ENCODE results near the gene GBE1. TPM values are rescaled to one million over a fixed set of nuclear protein-coding genes. Genes with fewer than 3 reads are reported as not detected.
A peak's percentile ranks its signal among the peaks of the same experiment; 100 is the strongest.

The GBE1 gene
- total and polyA plus RNA-seq, 10 of the 15 experiments (the other 5 are each of a cell fraction or from before 2014, with no cell fraction given): 21.4 to 62.2 (median 41.5) TPM

- TF ChIP-seq POU2F2 (IDR thresholded peaks at IDR 0.05; ENCODE audit: borderline replicate concordance, low read depth, low read length): no peak
- no peak for TF ChIP-seq SMC3 (IDR thresholded peaks at IDR 0.05; ENCODE audit: borderline replicate concordance, low read length)
- no peak for TF ChIP-seq POLR2AphosphoS5 (IDR thresholded peaks at IDR 0.05; ENCODE audit: low read length)
- no peak for TF ChIP-seq RCOR1 (conservative IDR thresholded peaks at IDR 0.05; ENCODE audit: low read depth, low read length)
- no peak for TF ChIP-seq ASH2L (IDR thresholded peaks at IDR 0.05; ENCODE audit: borderline replicate concordance, low read depth)
- TF ChIP-seq ZZZ3 (IDR thresholded peaks at IDR 0.05; ENCODE audit: control insufficient read depth, insufficient read length, low read depth): no peak
- no peak for TF ChIP-seq NBN (IDR thresholded peaks at IDR 0.05)
- no peak for TF ChIP-seq ZNF217 (IDR thresholded peaks at IDR 0.05)
- no peak for TF ChIP-seq E2F4 (IDR thresholded peaks at IDR 0.05; ENCODE audit: low read depth, low read length)
- no peak for TF ChIP-seq YY1 (IDR thresholded peaks at IDR 0.05; ENCODE audit: low read depth, low read length)
- TF ChIP-seq ELK1 (IDR thresholded peaks at IDR 0.05; ENCODE audit: low read depth, low read length): no peak
- TF ChIP-seq RFX5 (IDR thresholded peaks at IDR 0.05; ENCODE audit: low read depth, low read length): no peak
- TF ChIP-seq HSF1 (IDR thresholded peaks at IDR 0.05; ENCODE audit: low read depth, low read length): no peak
- TF ChIP-seq NFYA (IDR thresholded peaks at IDR 0.05; ENCODE audit: borderline replicate concordance, low read depth, low read length): no peak
- peak; percentile 27; the same call in 1 of the 2 replicates for TF ChIP-seq CREB1 (IDR thresholded peaks at IDR 0.05; ENCODE audit: low read depth)
- TF ChIP-seq ZBTB40 (IDR thresholded peaks at IDR 0.05; ENCODE audit: borderline replicate concordance): no peak
- no peak for TF ChIP-seq SMARCA5 (IDR thresholded peaks at IDR 0.05)
- TF ChIP-seq USF2 (IDR thresholded peaks at IDR 0.05; ENCODE audit: borderline replicate concordance, low read depth, low read length): no peak
- peak; percentile 79 for TF ChIP-seq BCL3 (IDR thresholded peaks at IDR 0.05; ENCODE audit: borderline replicate concordance, insufficient read depth, low read depth, low read length, poor library complexity, severe bottlenecking)
- TF ChIP-seq JUND (IDR thresholded peaks at IDR 0.05; ENCODE audit: low read depth, low read length): no peak
- TF ChIP-seq ZNF622 (IDR thresholded peaks at IDR 0.05): no peak
- peak; percentile 75; the same call in 1 of the 2 replicates for TF ChIP-seq CREM (IDR thresholded peaks at IDR 0.05; ENCODE audit: low read depth)
Observed at GRCh38 chr3:81778678-81779182, 17.3 kb upstream of the GBE1 start (continued).
